Endothelial cell of umbilical vein (primary cell): ENCODE measurements around the gene DAAM1. TPM values are rescaled to one million over a fixed set of nuclear protein-coding genes. Genes with fewer than 3 reads are reported as not detected.

Experiments
- BruUV-seq: library from RNA; stranded (reverse); fragments of 400-500 nt; replicated peaks from 2 replicates; lab custom pipeline; 2021; lab: Mats Ljungman, UMichigan
- CTCF ChIA-PET: fragments of 300-600, 350-600 bp; sonication (Branson Sonifier 250); formaldehyde crosslinking; loops from one replicate; lab custom pipeline; 2021; ENCODE audit warnings: antibody characterized with exemption, inconsistent platforms; lab: Charles Lee
- POLR2A ChIA-PET: fragments of 300-600, 350-600 bp; sonication (Branson Sonifier 250); formaldehyde crosslinking; loops from one replicate; lab custom pipeline; 2021; ENCODE audit warnings: antibody characterized with exemption, inconsistent platforms; lab: Charles Lee
- DNase-seq: peaks from one replicate; pipeline ENCODE4 v3.0.0-alpha.2; 2011; ENCODE audit warnings: low read depth, low spot score
- FAIRE-seq: peaks from 2 replicates; lab custom pipeline; 2011; peaks lifted over from hg19 to GRCh38; lab: Jason Lieb, UNC
- H2AFZ ChIP-seq: 2 replicates; pipeline ENCODE4 v1.6.0; 2012; ENCODE audit warnings: low read depth, low read length, control low read depth, inconsistent platforms
- H3K27ac ChIP-seq: 2 replicates; pipeline ENCODE4 v1.5.1; 2011; ENCODE audit warnings: low read depth, mild to moderate bottlenecking, control low read depth, low read length, moderate library complexity; ENCODE audit not compliant: insufficient read depth
- H3K27me3 ChIP-seq, 2 experiments: 2 replicates each; pipeline versions ENCODE4 v1.6.0 to v1.6.1; 2011; ENCODE audit warnings: low read length in 2 of 2, mixed read lengths in 1 of 2; ENCODE audit not compliant: control insufficient read depth in 2 of 2, insufficient read depth in 2 of 2
- H3K36me3 ChIP-seq, 2 experiments: 2 replicates in 1 of 2; 3 replicates in 1 of 2; pipeline ENCODE4 v1.5.1; 2011; ENCODE audit warnings: low read length in 2 of 2, mild to moderate bottlenecking in 1 of 2, moderate library complexity in 1 of 2; ENCODE audit not compliant: control insufficient read depth in 2 of 2, insufficient read depth in 2 of 2; ENCODE audit errors: extremely low read depth in 1 of 2
- H3K4me1 ChIP-seq: 3 replicates; pipeline ENCODE4 v1.5.1; 2011; ENCODE audit warnings: mild to moderate bottlenecking, low read length; ENCODE audit not compliant: control insufficient read depth, insufficient read depth; ENCODE audit errors: extremely low read depth
- H3K4me2 ChIP-seq: 2 replicates; pipeline ENCODE4 v1.6.1; 2011; ENCODE audit warnings: low read length, control low read depth, mixed read lengths; ENCODE audit not compliant: insufficient read depth
- H3K4me3 ChIP-seq, 3 experiments: fragments of 200-600 bp in 1 of 3; sonication (generic), shearing (Covaris generic) in 1 of 3; replicated peaks in 1 of 3; 2 replicates each; pipeline ENCODE4 v1.5.1; 2011 to 2016; ENCODE audit warnings: control low read depth in 3 of 3, low read length in 3 of 3, mild to moderate bottlenecking in 2 of 3, inconsistent platforms in 1 of 3, low read depth in 1 of 3, moderate library complexity in 1 of 3; ENCODE audit not compliant: insufficient read depth in 1 of 3
- H3K79me2 ChIP-seq: 2 replicates; pipeline ENCODE4 v1.6.0; 2012; ENCODE audit warnings: low read length, inconsistent platforms; ENCODE audit not compliant: control insufficient read depth, insufficient read depth
- H3K9ac ChIP-seq: replicated peaks from 2 replicates; pipeline ENCODE3; 2011; ENCODE audit warnings: low read length, control low read depth; ENCODE audit not compliant: insufficient read depth; ENCODE audit errors: extremely low read depth
- H3K9me1 ChIP-seq: replicated peaks from 3 replicates; pipeline ENCODE4 v1.6.0; 2011; ENCODE audit warnings: mild to moderate bottlenecking, low read length; ENCODE audit not compliant: control insufficient read depth, insufficient read depth; ENCODE audit errors: extremely low read depth
- H3K9me3 ChIP-seq: replicated peaks from 2 replicates; pipeline ENCODE4 v1.5.1; 2012; ENCODE audit warnings: low read length, inconsistent platforms; ENCODE audit not compliant: control insufficient read depth, insufficient read depth
- H4K20me1 ChIP-seq: replicated peaks from 2 replicates; pipeline ENCODE3; 2011; ENCODE audit warnings: mild to moderate bottlenecking, low read length; ENCODE audit not compliant: control insufficient read depth, insufficient read depth; ENCODE audit errors: extremely low read depth
- CTCF ChIP-seq, 2 donors: IDR thresholded peaks; 1 replicate in 1 of 2; 2 replicates in 1 of 2; pipeline ENCODE4 v1.5.1; 2011; ENCODE audit warnings: low read length in 2 of 2, mild to moderate bottlenecking in 2 of 2, moderate library complexity in 2 of 2, control low read depth in 1 of 2, inconsistent platforms in 1 of 2, low read depth in 1 of 2; ENCODE audit not compliant: insufficient read depth in 1 of 2; ENCODE audit errors: extremely low read depth in 1 of 2
- EZH2 ChIP-seq: IDR thresholded peaks from 2 replicates; pipeline ENCODE4 v1.6.1; 2012; ENCODE audit warnings: borderline replicate concordance, low read depth, mild to moderate bottlenecking, moderate library complexity, low read length, inconsistent platforms; ENCODE audit not compliant: severe bottlenecking
- FOS ChIP-seq: IDR thresholded peaks from 2 replicates; pipeline ENCODE4 v1.6.1; 2011; ENCODE audit warnings: mild to moderate bottlenecking, low read length, moderate library complexity, borderline replicate concordance; ENCODE audit not compliant: insufficient read depth
- GATA2 ChIP-seq: IDR thresholded peaks from 2 replicates; pipeline ENCODE4 v1.7.0; 2011; ENCODE audit warnings: low read depth, mild to moderate bottlenecking, moderate library complexity, mixed read lengths, low read length; ENCODE audit not compliant: insufficient read length, insufficient read depth
- JUN ChIP-seq: IDR thresholded peaks from 2 replicates; pipeline ENCODE4 v1.6.1; 2011; ENCODE audit warnings: borderline replicate concordance, low read depth; ENCODE audit not compliant: insufficient read length, insufficient read depth
- MAX ChIP-seq: IDR thresholded peaks from 2 replicates; pipeline ENCODE4 v1.6.1; 2011; ENCODE audit not compliant: insufficient read depth, insufficient read length
- MYC ChIP-seq: IDR thresholded peaks from one replicate; pipeline ENCODE4 v1.6.1; 2011; ENCODE audit warnings: mild to moderate bottlenecking, low read depth, low read length
- POLR2A ChIP-seq: IDR thresholded peaks from 2 replicates; pipeline ENCODE4 v1.6.1; 2012; ENCODE audit warnings: low read depth, mild to moderate bottlenecking, control low read depth, low read length
- POLR2AphosphoS5 ChIP-seq: IDR thresholded peaks from 2 replicates; pipeline ENCODE4 v1.6.1; 2012; ENCODE audit warnings: low read depth, mild to moderate bottlenecking, control low read depth, low read length, moderate library complexity; ENCODE audit not compliant: insufficient read depth
- dilution Hi-C: fragments of 300-500 bp; cut with MboI; formaldehyde crosslinking; loops from one replicate; pipeline ENCODE4 v1.15.0; 2019; ENCODE audit warnings: low sequenced_read_pairs; ENCODE audit not compliant: extremely low pct_ligation_motif_present
- intact Hi-C: fragments of 100-400 bp; cut with micrococcal nuclease; formaldehyde crosslinking; loops from one replicate; pipeline ENCODE4 v1.10.0; 2022
- polyA plus RNA-seq, 4 experiments: library from polyadenylated mRNA; depleted of rRNA in 3 of 4; stranded (reverse) in 3 of 4; unstranded in 1 of 4; fragments of >200 nt; gene quantifications; 2 replicates each; pipeline versions ENCODE4 v1.2.1 to v1.2.3, GENCODE V29; 2011 to 2012; ENCODE audit warnings: missing spikeins in 1 of 4
- total RNA-seq: library from RNA; stranded (reverse); gene quantifications from 2 replicates; pipeline ENCODE4 v1.2.3, GENCODE V29; 2021

Gene DAAM1
- total and polyA plus RNA-seq, 2 donors (not counting 3 experiments of a cell fraction or from before 2014, with no cell fraction given), result 10.2 to 25.3 TPM

- no peak overlapping the region for H3K27ac ChIP-seq
- FAIRE-seq (peak; percentile 61), DNase-seq (peak; percentile 21)
- H3K36me3 ChIP-seq, result no peaks in the 10 kb centered on the region
- no peak overlapping the region for H2AFZ ChIP-seq
- BruUV-seq, result no TSS peak
- intact Hi-C loops, result loop anchor here (5.0 kb wide), 1 partner anchor 144 kb away; no protein-coding TSS in a partner anchor
- peaks cover 7% of the 10 kb centered on the region for H3K79me2 ChIP-seq
- H3K9me1 ChIP-seq, result no peaks in the 10 kb centered on the region
- no peak overlapping the region for H3K4me3 ChIP-seq
- H3K4me1 ChIP-seq, result peaks cover 10% of the 10 kb centered on the region
- H3K9ac ChIP-seq, result no peak overlapping the region
- H4K20me1 ChIP-seq, result no peaks in the 10 kb centered on the region
- POLR2A ChIA-PET, result no interaction called here
- dilution Hi-C loops, result no loop called here
- TF ChIP-seq CTCF (IDR thresholded peaks at IDR 0.05; ENCODE audit: extremely low read depth in 1 of 2, insufficient read depth in 1 of 2, low read depth in 1 of 2, low read length in 2 of 2), result peak; percentile 4 to 15
- no peak for TF ChIP-seq POLR2AphosphoS5
- no peaks in the 10 kb centered on the region for H3K27me3 ChIP-seq
- no peak overlapping the region for H3K4me2 ChIP-seq
- CTCF ChIA-PET, result interaction anchor here (1.0 to 1.6 kb wide), 8 partner anchors 9 to 176 kb away, joined by 3 to 6 read pairs (median 4); no protein-coding TSS in a partner anchor
- no peaks in the 10 kb centered on the region for H3K9me3 ChIP-seq
Observed at GRCh38 chr14:59262717-59263454, 74.4 kb downstream of the DAAM1 start.

- dilution Hi-C loops, result no loop called here
- H3K4me1 ChIP-seq, result peaks cover 8% of the 10 kb centered on the region
- H3K27me3 ChIP-seq, result no peaks in the 10 kb centered on the region
- no peak overlapping the region for H2AFZ ChIP-seq
- H3K36me3 ChIP-seq, result peaks cover 0 to 6% of the 10 kb centered on the region in 2 experiments
- intact Hi-C loops, result no loop called here
- TF ChIP-seq FOS (no peak), EZH2 (no peak), MAX (no peak), GATA2 (no peak), CTCF (IDR thresholded peaks at IDR 0.05; ENCODE audit: extremely low read depth in 1 of 2, insufficient read depth in 1 of 2, low read depth in 1 of 2, low read length in 2 of 2) (no peak), JUN (no peak), POLR2AphosphoS5 (no peak), MYC (no peak), POLR2A (no peak)
- ChIA-PET CTCF (interaction anchor here (1.3 to 1.7 kb wide), 2 partner anchors 13 to 14 kb away, joined by 3 to 4 read pairs; no protein-coding TSS in a partner anchor), POLR2A (no interaction called here)
- DNase-seq (no peak), FAIRE-seq (no peak)
- peaks cover 5% of the 10 kb centered on the region for H3K79me2 ChIP-seq
- no peak overlapping the region for H3K9ac ChIP-seq
- H3K4me3 ChIP-seq, result no peak overlapping the region
- H3K4me2 ChIP-seq, result no peak overlapping the region
- H3K9me3 ChIP-seq, result no peaks in the 10 kb centered on the region
- no peaks in the 10 kb centered on the region for H4K20me1 ChIP-seq
- H3K9me1 ChIP-seq, result no peaks in the 10 kb centered on the region
- BruUV-seq, result no TSS peak
- H3K27ac ChIP-seq, result no peak overlapping the region
Observed at GRCh38 chr14:59265808-59266207, 77.3 kb downstream of the DAAM1 start.
